HG03060 (cell line): ENCODE measurements around the gene GPRC5B.

Experiments
- ATAC-seq: cut with Tn5 transposase; IDR thresholded peaks from one replicate; pipeline ENCODE4 v1.9.1; 2021; ENCODE audit warnings: low read depth, moderate number of reproducible peaks; ENCODE audit not compliant: unreplicated experiment

The GPRC5B gene

DNA sequence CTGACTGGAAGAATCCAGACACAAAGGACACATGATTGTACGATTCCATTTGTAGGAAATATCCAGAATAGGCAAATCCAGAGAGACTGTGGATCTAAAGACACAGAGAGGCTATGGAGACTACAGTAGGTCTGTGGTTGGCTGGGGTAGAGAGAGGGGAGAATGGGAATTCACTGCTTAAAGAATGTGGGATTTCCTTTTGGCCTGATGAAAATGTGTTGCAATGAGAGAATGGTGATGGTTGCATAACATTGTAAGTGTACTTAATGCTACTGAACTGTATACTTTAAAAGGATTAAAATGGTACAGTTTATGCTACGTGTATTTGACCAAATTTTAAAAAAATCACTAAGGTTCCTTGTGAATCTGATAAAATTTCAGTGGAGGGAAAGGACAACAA lies 62.1 kb downstream of the GPRC5B start:
- no peak for ATAC-seq

DNA sequence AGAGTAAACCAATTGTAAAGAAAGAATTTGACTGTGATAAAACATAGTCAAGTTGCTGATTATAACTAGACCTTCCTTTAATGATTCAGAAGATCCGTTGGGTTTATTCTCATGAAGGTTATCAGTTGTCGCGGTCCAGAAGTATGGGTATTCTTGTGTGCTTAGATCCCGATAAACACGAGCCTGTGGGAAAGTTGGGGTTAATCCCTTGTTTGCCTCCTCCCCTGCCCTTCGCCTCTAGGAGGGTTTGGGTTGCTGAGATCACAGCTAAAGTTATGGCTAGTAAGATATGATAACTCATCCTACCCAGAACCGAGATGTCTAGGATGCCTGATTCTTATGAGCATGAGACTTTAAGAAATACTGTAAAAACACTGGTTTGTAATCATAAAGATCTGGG lies 66.8 kb downstream of the GPRC5B start:
- no peak for ATAC-seq

DNA sequence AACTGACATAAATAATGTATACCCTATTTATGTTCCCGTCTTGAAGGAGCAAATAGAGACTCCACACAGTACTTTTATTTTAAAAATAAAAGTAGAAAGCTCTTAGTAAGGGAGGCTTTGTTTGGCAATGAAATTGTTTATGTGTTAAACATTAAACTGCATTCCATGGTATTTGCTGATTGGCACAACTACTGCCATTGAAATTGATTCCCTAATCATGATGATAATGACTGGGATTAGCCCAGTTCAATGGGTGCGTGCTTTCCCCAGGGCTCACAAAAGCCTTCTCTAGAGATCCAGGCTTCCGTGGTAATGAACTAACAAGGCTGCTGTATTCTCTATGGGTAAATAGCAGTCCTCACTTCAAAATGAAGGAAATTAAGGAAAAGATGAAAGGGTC lies 67.5 kb downstream of the GPRC5B start:
- ATAC-seq = no peak

DNA sequence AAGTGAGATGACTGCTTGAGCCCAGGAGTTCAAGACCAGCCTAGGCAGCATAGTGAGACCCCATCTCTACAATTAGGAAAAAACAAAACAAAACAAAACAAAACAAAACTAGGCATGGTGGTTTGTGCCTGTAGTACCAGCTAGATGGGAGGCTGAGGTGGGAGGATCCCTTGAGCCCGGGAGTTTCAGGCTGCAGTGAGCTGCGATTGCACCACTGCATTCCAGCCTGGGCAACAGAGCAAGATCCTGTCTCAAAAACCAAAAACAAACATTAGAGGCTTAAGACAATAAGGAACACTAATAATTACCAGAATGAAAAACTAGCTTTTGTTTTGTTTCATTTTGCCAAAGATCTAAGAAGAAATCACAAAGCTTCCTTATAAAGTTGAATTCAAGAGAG lies 69.2 kb downstream of the GPRC5B start:
- no peak for ATAC-seq

DNA sequence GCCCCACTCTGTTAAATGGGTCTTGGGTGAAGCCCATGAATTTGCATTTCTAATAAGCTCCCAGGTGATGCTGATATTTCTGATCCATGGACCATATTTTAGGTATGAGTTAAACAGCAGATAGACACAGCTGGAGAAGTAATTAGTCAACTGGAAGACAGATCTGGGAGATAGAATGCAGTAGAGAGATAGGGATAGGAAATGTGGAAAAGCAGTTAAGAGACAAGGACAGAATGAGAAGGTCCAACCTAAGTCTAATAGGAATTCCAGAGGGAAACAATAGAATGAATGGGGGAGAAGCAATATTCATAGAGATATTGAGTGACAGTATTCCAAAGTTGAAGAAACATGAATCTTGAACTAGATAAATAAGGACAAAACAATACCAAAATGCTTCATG lies 71.7 kb downstream of the GPRC5B start:
- ATAC-seq = no peak

DNA sequence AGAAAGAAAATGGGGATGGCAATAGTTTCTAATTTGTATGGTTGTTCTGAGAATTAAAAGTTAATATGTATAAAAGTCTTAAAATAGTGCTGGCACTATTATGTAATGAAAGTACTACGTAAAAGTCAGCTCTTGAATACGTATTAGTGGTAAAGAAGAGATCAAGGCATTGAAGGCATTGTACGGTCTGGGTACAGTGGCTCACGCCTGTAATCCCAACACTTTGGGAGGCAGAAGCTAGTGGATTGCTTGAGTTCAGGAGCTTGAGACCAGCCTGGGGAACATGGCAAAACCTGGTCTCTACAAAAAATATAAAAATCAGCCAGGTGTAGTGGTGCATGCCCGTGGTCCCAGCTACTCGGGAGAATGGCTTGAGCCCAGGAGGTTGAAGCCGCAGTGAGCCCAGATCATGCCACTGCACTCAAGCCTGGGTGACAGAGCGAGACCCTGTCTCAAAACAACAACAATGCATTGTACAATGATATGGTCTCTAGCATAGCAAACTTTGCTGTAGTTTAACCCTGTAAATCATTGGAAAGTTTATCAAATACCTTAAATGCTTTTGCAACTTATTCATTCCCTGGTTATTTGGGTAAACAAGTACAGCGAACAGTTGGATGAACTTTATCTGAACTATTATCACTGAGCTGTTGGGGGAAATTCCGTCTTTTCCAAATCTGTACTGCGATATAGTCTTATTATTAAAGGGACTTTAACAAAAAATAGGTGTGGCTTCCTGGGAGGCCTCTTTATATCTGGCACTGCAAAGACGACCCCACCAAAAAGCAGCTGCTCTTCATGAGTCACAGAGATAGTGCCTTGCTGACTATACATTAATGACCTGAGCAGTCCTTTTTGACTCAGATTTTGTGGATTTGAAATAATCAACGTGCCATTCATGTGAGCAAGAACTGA lies 73.6 kb downstream of the GPRC5B start:
- no peak for ATAC-seq

DNA sequence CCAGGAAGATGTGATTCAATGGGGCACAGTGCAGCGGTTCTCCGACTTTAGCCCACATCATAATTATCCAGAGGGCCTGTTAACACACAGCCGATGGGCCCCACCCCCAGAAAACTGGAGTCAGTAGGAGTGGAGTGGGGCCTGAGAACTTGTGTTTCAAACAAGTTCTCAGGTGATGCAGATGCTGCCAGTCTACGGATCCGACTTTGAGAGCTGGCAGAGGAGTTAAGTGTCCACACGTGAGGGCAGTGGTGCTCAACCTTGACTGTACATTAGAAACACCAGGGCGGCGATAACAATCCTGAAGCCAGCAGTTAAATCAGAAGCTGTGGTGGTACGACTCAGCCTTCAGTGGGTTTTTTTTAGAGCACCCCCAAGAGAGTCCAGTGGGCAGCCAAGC lies 75.0 kb downstream of the GPRC5B start:
- ATAC-seq = no peak

DNA sequence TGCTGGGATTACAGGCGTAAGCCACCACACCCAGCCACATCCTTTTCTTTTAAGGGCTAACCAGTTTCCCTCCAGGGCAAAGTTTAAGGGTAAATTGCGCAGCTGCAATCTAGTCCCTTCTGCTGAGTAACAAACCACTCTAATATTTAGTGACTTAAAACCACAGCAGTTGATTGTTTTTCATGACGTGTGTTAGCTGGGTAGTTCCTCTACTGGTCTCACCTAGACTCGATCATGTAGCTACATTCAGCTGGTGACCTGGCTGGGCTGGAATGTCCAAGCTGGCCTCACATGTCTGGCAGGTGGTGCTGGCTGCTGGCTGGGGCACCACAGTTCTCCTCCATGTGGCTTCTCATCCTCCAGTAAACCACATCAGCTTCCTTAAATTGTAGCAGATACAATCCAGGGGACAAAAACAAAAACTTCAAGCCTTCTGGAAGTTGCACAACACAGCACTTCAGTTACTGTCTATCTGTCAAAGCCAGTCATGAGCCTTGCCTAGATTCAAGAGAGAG lies 75.5 kb downstream of the GPRC5B start:
- no peak for ATAC-seq

DNA sequence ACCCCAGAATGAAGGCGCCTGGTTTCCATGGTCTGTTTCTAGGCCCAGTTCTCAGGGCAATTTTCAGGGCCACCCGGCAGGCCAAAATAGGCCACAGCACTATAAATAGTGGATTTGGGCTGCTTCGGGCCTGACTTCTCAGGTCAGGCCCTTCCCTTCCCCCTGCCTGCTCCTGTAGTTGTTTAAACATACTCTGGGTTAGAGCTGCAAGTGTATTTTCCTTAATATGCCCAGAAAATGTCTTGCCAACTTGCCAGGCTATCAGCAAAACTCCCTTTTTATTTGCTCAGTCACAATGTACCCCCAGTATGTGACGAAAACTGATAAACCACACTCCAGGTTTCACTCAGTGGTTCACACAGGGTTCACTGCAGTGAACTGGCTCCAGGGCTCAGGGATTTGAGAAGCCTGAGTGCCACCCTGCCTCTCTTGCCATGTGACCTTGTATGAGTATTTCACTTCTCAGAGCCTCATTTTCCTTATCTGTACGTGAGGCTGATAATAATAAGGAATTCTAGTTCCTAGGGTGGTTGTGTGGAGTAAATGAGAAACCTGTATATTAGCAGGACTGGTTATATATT lies 76.5 kb downstream of the GPRC5B start:
- peak; percentile 65 for ATAC-seq
